ENCODE measurements around the gene KIRREL2. TPM values are rescaled to one million over a fixed set of nuclear protein-coding genes. Genes with fewer than 3 reads are reported as not detected.

KIRREL2 gene
- total RNA-seq, 1 donor from 2014 or later, result 100.0 TPM

- DNase-seq (ENCODE audit: low spot score, unreplicated experiment), result no peak
- H3K27ac Mint-ChIP-seq, result no peak overlapping the region
- peaks cover 10% of the 10 kb centered on the region for H3K4me1 Mint-ChIP-seq (ENCODE audit: low read depth)
- H3K9me3 Mint-ChIP-seq (ENCODE audit: low read depth), result no peaks in the 10 kb centered on the region
- peaks cover 29% of the 10 kb centered on the region for H3K27me3 Mint-ChIP-seq
- TF ChIP-seq, protein P1, sequence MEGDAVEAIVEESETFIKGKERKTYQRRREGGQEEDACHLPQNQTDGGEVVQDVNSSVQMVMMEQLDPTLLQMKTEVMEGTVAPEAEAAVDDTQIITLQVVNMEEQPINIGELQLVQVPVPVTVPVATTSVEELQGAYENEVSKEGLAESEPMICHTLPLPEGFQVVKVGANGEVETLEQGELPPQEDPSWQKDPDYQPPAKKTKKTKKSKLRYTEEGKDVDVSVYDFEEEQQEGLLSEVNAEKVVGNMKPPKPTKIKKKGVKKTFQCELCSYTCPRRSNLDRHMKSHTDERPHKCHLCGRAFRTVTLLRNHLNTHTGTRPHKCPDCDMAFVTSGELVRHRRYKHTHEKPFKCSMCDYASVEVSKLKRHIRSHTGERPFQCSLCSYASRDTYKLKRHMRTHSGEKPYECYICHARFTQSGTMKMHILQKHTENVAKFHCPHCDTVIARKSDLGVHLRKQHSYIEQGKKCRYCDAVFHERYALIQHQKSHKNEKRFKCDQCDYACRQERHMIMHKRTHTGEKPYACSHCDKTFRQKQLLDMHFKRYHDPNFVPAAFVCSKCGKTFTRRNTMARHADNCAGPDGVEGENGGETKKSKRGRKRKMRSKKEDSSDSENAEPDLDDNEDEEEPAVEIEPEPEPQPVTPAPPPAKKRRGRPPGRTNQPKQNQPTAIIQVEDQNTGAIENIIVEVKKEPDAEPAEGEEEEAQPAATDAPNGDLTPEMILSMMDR (IDR thresholded peaks at IDR 0.05; ENCODE audit: unreplicated experiment), result no peak
- H3K4me3 Mint-ChIP-seq (ENCODE audit: low read depth), result no peak overlapping the region
- no peaks in the 10 kb centered on the region for H3K36me3 Mint-ChIP-seq (ENCODE audit: insufficient read depth)
These were observed 47.8 kb downstream of the KIRREL2 start for GRCh38 chr19:35904311-35905068.

GRCh38 chr19:35905178-35905727 lies 48.5 kb downstream of the KIRREL2 start:
- no peak overlapping the region for H3K27ac Mint-ChIP-seq
- TF ChIP-seq, protein P1 (IDR thresholded peaks at IDR 0.05; ENCODE audit: unreplicated experiment), result no peak
- peaks cover 10% of the 10 kb centered on the region for H3K4me1 Mint-ChIP-seq (ENCODE audit: low read depth)
- H3K4me3 Mint-ChIP-seq (ENCODE audit: low read depth), result no peak overlapping the region
- peaks cover 29% of the 10 kb centered on the region for H3K27me3 Mint-ChIP-seq
- H3K36me3 Mint-ChIP-seq (ENCODE audit: insufficient read depth), result no peaks in the 10 kb centered on the region
- H3K9me3 Mint-ChIP-seq (ENCODE audit: low read depth), result no peaks in the 10 kb centered on the region
- no peak for DNase-seq (ENCODE audit: low spot score, unreplicated experiment)

DNA sequence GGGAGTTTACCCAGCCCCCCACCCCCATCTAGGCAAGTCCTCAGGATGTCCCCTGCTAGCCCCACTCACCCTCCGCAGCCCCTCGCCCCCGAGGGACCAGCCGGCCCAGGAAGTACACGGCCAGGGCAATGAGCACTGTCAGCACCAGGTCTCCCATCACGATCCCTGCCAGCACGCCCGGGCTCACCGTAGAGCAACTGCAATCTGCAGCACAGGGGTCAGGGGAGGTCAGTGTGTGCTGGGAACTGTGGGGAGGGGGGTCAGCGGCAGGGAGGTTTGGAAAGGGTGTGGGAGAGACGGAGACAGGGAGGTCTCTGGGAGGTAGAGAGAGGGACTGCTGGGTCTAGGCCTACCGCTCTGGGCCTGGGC lies 50.6 kb downstream of the KIRREL2 start:
- Mint-ChIP-seq H3K4me1 (ENCODE audit: low read depth) (peaks cover 5% of the 10 kb centered on the region), H3K9me3 (ENCODE audit: low read depth) (no peaks in the 10 kb centered on the region), H3K36me3 (ENCODE audit: insufficient read depth) (no peaks in the 10 kb centered on the region), H3K27me3 (peaks cover 22% of the 10 kb centered on the region), H3K27ac (no peak overlapping the region), H3K4me3 (ENCODE audit: low read depth) (no peak overlapping the region)
- DNase-seq (ENCODE audit: low spot score, unreplicated experiment), result no peak
- TF ChIP-seq, protein P1 (IDR thresholded peaks at IDR 0.05; ENCODE audit: unreplicated experiment), result no peak

DNA sequence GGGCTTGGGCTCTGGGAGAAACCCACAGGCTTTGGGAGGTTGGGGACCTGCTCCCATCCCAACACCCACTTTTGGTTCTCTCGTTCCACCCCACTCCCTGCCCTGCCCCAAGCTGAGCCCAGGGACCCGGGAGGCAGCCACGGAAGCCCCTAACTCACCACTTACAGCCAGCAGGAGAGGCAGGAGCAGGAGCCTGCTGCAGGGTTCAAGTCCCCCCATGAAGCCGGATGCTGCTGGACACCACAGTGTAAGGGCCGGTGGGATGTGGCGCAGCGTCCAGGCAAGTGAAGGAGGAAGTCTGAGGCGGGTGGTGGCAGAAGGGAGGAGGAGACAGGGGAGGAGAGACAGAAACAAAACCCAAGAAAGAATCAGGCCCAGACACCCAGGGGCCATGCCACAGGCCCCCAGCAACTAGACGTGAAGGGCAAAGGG lies 51.3 kb downstream of the KIRREL2 start, which contains the start of gene TYROBP:
TSS of gene TYROBP (minus strand) at position 286 of the 432 bp plus-strand sequence. CDS start at position 219, 67 bp downstream.
- no peaks in the 10 kb centered on the region for H3K9me3 Mint-ChIP-seq (ENCODE audit: low read depth)
- no peak for DNase-seq (ENCODE audit: low spot score, unreplicated experiment)
- H3K27ac Mint-ChIP-seq, result no peak within 1 kb of the TSS
- peaks cover 5% of the 10 kb centered on the region for H3K4me1 Mint-ChIP-seq (ENCODE audit: low read depth)
- no peaks in the 10 kb centered on the region for H3K36me3 Mint-ChIP-seq (ENCODE audit: insufficient read depth)
- TF ChIP-seq, protein P1 (IDR thresholded peaks at IDR 0.05; ENCODE audit: unreplicated experiment), result no peak
- peaks cover 15% of the 10 kb centered on the region for H3K27me3 Mint-ChIP-seq
- no peak within 1 kb of the TSS for H3K4me3 Mint-ChIP-seq (ENCODE audit: low read depth)

DNA sequence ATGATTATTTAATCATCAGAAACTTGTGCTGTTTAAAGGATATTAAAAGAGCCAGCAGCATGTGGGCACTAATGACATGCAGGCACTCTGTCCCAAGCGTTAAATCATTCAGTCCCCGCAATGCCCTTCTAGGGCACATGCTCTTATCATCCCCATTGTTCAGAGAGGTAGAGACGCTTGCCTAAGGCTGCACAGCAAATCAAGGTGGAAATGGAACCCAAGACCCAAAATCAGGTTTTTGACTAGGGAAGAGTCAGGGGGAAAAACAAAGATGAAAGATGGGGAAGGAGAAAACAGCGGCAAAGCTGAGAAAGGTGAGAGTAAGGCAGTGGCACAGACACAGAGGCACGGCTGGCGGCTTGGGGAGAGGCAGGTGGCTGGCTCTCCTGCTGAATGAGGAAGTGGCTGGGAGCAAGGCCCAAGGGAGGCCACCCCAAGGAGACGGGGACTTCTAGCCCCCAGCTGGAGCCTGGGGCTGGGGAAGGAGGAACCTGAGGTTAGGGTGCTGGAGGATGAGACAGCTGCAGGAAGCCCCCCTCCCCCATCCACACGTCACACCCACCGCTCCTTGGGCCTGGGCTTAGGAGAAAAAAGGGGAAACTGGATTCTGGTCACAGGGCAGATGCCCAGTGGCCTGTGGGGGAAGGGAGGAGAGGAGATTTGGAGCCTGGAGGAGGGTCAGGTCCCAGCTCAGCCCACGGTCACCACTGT lies 52.4 kb downstream of the KIRREL2 start:
- no peak for DNase-seq (ENCODE audit: low spot score, unreplicated experiment)
- peaks cover 8% of the 10 kb centered on the region for H3K27me3 Mint-ChIP-seq
- H3K27ac Mint-ChIP-seq, result no peak overlapping the region
- H3K36me3 Mint-ChIP-seq (ENCODE audit: insufficient read depth), result no peaks in the 10 kb centered on the region
- no peaks in the 10 kb centered on the region for H3K9me3 Mint-ChIP-seq (ENCODE audit: low read depth)
- TF ChIP-seq, protein P1 (IDR thresholded peaks at IDR 0.05; ENCODE audit: unreplicated experiment), result no peak
- no peak overlapping the region for H3K4me3 Mint-ChIP-seq (ENCODE audit: low read depth)
- H3K4me1 Mint-ChIP-seq (ENCODE audit: low read depth), result no peaks in the 10 kb centered on the region
